HG02798 (cell line): ENCODE measurements around the gene MPZL2.

Experiments used
- ATAC-seq: cut with Tn5 transposase; IDR thresholded peaks from one replicate; pipeline ENCODE4 v1.9.1; 2021; ENCODE audit warnings: mild to moderate bottlenecking; ENCODE audit not compliant: unreplicated experiment, poor library complexity

MPZL2 gene

GRCh38 chr11:118245936-118246562 lies 18.0 kb downstream of the MPZL2 start:
- no peak for ATAC-seq

- ATAC-seq = no peak
Observed at GRCh38 chr11:118243993-118244762, 19.9 kb downstream of the MPZL2 start.

- no peak for ATAC-seq
Observed at GRCh38 chr11:118243161-118243560, 20.9 kb downstream of the MPZL2 start.

GRCh38 chr11:118241764-118242098 lies 22.4 kb downstream of the MPZL2 start:
- peak; percentile 15 for ATAC-seq

- peak; percentile 90 for ATAC-seq
Observed at GRCh38 chr11:118240999-118241763, 22.9 kb downstream of the MPZL2 start.

GRCh38 chr11:118239509-118240205 lies 24.4 kb downstream of the MPZL2 start:
- ATAC-seq = no peak

GRCh38 chr11:118238929-118239328 lies 25.2 kb downstream of the MPZL2 start:
- no peak for ATAC-seq

GRCh38 chr11:118238421-118238820 lies 25.7 kb downstream of the MPZL2 start:
- no peak for ATAC-seq

- ATAC-seq = no peak
Observed at GRCh38 chr11:118236170-118236569, 27.9 kb downstream of the MPZL2 start.

- ATAC-seq = no peak
Observed at GRCh38 chr11:118234833-118235232, 29.3 kb downstream of the MPZL2 start.

GRCh38 chr11:118233850-118234249 lies 30.2 kb downstream of the MPZL2 start:
- no peak for ATAC-seq

- ATAC-seq = no peak
Observed at GRCh38 chr11:118233377-118233776, 30.7 kb downstream of the MPZL2 start.

GRCh38 chr11:118232659-118233058 lies 31.4 kb downstream of the MPZL2 start:
- no peak for ATAC-seq

- no peak for ATAC-seq
Observed at GRCh38 chr11:118231461-118231860, 32.6 kb downstream of the MPZL2 start.

GRCh38 chr11:118230088-118230487 lies 34.0 kb downstream of the MPZL2 start:
- no peak for ATAC-seq

GRCh38 chr11:118229274-118229847 lies 34.7 kb downstream of the MPZL2 start:
- no peak for ATAC-seq

- ATAC-seq = peak; percentile 72
Observed at GRCh38 chr11:118227865-118228785, 36.0 kb downstream of the MPZL2 start.

- ATAC-seq = no peak
Observed at GRCh38 chr11:118226781-118227180, 37.3 kb downstream of the MPZL2 start.

GRCh38 chr11:118226296-118226695 lies 37.8 kb downstream of the MPZL2 start:
- no peak for ATAC-seq
